Thoracic aorta (tissue), 2 donors: Measurements from ENCODE around the gene MZF1. TPM values are rescaled to one million over a fixed set of nuclear protein-coding genes. Genes with fewer than 3 reads are reported as not detected.

Experiments
- ATAC-seq: fragments of 150-250 bp; one replicate; pipeline ENCODE4 v1.8.0; 2017; ENCODE audit warnings: low read depth; ENCODE audit not compliant: insufficient number of reproducible peaks, low FRiP score
- DNase-seq: peaks from one replicate; pipeline ENCODE4 v3.0.0-alpha.2; 2020; ENCODE audit warnings: low spot score
- H3K27ac ChIP-seq, 2 donors: fragments of 200-600 bp; sonication (generic); 1 replicate in 1 of 2; 2 replicates in 1 of 2; pipeline ENCODE4 v1.5.1; 2016; ENCODE audit warnings: mild to moderate bottlenecking in 2 of 2, moderate library complexity in 2 of 2
- H3K27me3 ChIP-seq: fragments of 200-600 bp; sonication (generic); replicated peaks from 2 replicates; pipeline ENCODE4 v1.6.0; 2016; ENCODE audit warnings: mild to moderate bottlenecking; ENCODE audit not compliant: insufficient read depth
- H3K36me3 ChIP-seq: fragments of 200-600 bp; sonication (generic); one replicate; pipeline ENCODE4 v1.5.1; 2016
- H3K4me1 ChIP-seq, 2 donors: fragments of 200-600 bp; sonication (generic); 1 replicate in 1 of 2; 2 replicates in 1 of 2; pipeline versions ENCODE4 v1.5.1 to v1.6.0; 2016; ENCODE audit warnings: low read depth in 2 of 2, mild to moderate bottlenecking in 1 of 2; ENCODE audit not compliant: control insufficient read depth in 1 of 2
- H3K4me3 ChIP-seq: fragments of 200-600 bp; sonication (generic); 2 replicates; pipeline ENCODE4 v1.5.1; 2016; ENCODE audit warnings: mild to moderate bottlenecking
- H3K9me3 ChIP-seq: fragments of 200-600 bp; sonication (generic); 2 replicates; pipeline ENCODE4 v1.5.1; 2016
- CTCF ChIP-seq: fragments of 200-600 bp; sonication (generic); IDR thresholded peaks from one replicate; pipeline ENCODE4 v1.5.1; 2019; ENCODE audit warnings: antibody characterized with exemption
- total RNA-seq, 2 donors: library from RNA; depleted of rRNA; stranded (reverse); fragments of >200 nt; gene quantifications; one replicate each; pipeline versions ENCODE4 v1.1.0 to v1.2.3, GENCODE V29; 2016

The MZF1 gene
- total RNA-seq, 2 donors from 2014 or later = 44.9 to 46.8 TPM

- no peak for ATAC-seq
- Histone ChIP-seq H3K27ac (peak overlapping the region; percentile 37 to 46), H3K4me3 (peak overlapping the region; percentile 68)
Measured at GRCh38 chr19:58561373-58562121, 11.6 kb downstream of the MZF1 start.

GRCh38 chr19:58560921-58561320, 12.2 kb downstream of the MZF1 start:
- peaks cover 27 to 53% of the 10 kb centered on the region in 2 donors for H3K4me1 ChIP-seq

More at GRCh38 chr19:58561373-58562121, 11.6 kb downstream of the MZF1 start:
- no peaks in the 10 kb centered on the region for H3K9me3 ChIP-seq
- no peak for DNase-seq
- peaks cover 27 to 47% of the 10 kb centered on the region in 2 donors for H3K4me1 ChIP-seq
- no peaks in the 10 kb centered on the region for H3K27me3 ChIP-seq
- peaks cover under 1% of the 10 kb centered on the region for H3K36me3 ChIP-seq
- no peak for TF ChIP-seq CTCF

GRCh38 chr19:58560007-58560887, 12.9 kb downstream of the MZF1 start:
- H3K9me3 ChIP-seq = no peaks in the 10 kb centered on the region
- H3K36me3 ChIP-seq = peaks cover 9% of the 10 kb centered on the region
- no peak for TF ChIP-seq CTCF
- DNase-seq (no peak), ATAC-seq (no peak)
- peak overlapping the region; percentile 99 to 100 for H3K27ac ChIP-seq
- no peaks in the 10 kb centered on the region for H3K27me3 ChIP-seq
- H3K4me3 ChIP-seq = peak overlapping the region; percentile 95
- peaks cover 33 to 60% of the 10 kb centered on the region in 2 donors for H3K4me1 ChIP-seq

More at GRCh38 chr19:58560921-58561320, 12.2 kb downstream of the MZF1 start:
- ATAC-seq (no peak), DNase-seq (no peak)
- Histone ChIP-seq H3K9me3 (no peaks in the 10 kb centered on the region), H3K27me3 (no peaks in the 10 kb centered on the region), H3K4me3 (no peak overlapping the region), H3K36me3 (peaks cover 7% of the 10 kb centered on the region), H3K27ac (no peak overlapping the region)
- no peak for TF ChIP-seq CTCF

GRCh38 chr19:58559275-58560006, 13.7 kb downstream of the MZF1 start:
- Histone ChIP-seq H3K4me1 (peaks cover 33 to 63% of the 10 kb centered on the region in 2 donors), H3K36me3 (peaks cover 9% of the 10 kb centered on the region), H3K4me3 (peak overlapping the region; percentile 95), H3K27me3 (no peaks in the 10 kb centered on the region), H3K9me3 (no peaks in the 10 kb centered on the region), H3K27ac (peak overlapping the region; percentile 99 to 100)
- DNase-seq = peak; percentile 76
- TF ChIP-seq CTCF = no peak
- ATAC-seq = peak; percentile 44
